Measurements from ENCODE around the gene NGFR.

Gene NGFR

GRCh38 chr17:49494986-49495841, at the start of gene NGFR:
TSS of gene NGFR (plus strand) at chr17:49495293. CDS start at chr17:49495418, 125 bp downstream.
- peak; percentile 61 for DNase-seq

GRCh38 chr17:49445591-49445990, 49.5 kb upstream of the NGFR start:
- DNase-seq: no peak

GRCh38 chr17:49447628-49448302, 47.3 kb upstream of the NGFR start:
- no peak for DNase-seq

- DNase-seq: no peak
Observed at GRCh38 chr17:49450181-49450580, 44.9 kb upstream of the NGFR start.

- no peak for DNase-seq
Observed at GRCh38 chr17:49450735-49451134, 44.4 kb upstream of the NGFR start.

- DNase-seq: no peak
Observed at GRCh38 chr17:49452201-49452600, 42.9 kb upstream of the NGFR start.

GRCh38 chr17:49452661-49453060, 42.4 kb upstream of the NGFR start:
- DNase-seq: no peak

GRCh38 chr17:49454050-49454449, 41.0 kb upstream of the NGFR start:
- DNase-seq: no peak

- DNase-seq: no peak
Observed at GRCh38 chr17:49455272-49455861, 39.7 kb upstream of the NGFR start.

- no peak for DNase-seq
Observed at GRCh38 chr17:49456183-49456965, 38.7 kb upstream of the NGFR start.

- DNase-seq: no peak
Observed at GRCh38 chr17:49457564-49458535, 37.2 kb upstream of the NGFR start.

GRCh38 chr17:49459401-49459984, 35.6 kb upstream of the NGFR start:
- no peak for DNase-seq

GRCh38 chr17:49460401-49460800, 34.7 kb upstream of the NGFR start:
- DNase-seq: no peak

GRCh38 chr17:49461580-49461979, 33.5 kb upstream of the NGFR start:
- no peak for DNase-seq

GRCh38 chr17:49464049-49464448, 31.0 kb upstream of the NGFR start:
- no peak for DNase-seq

GRCh38 chr17:49465331-49465903, 29.7 kb upstream of the NGFR start:
- no peak for DNase-seq

GRCh38 chr17:49466436-49466835, 28.7 kb upstream of the NGFR start:
- no peak for DNase-seq

GRCh38 chr17:49467175-49467574, 27.9 kb upstream of the NGFR start:
- DNase-seq: no peak

- no peak for DNase-seq
Observed at GRCh38 chr17:49468811-49469385, 26.2 kb upstream of the NGFR start.
